HG02798 (cell line): ENCODE measurements around the gene SPRED2.

Experiments used
- ATAC-seq: cut with Tn5 transposase; IDR thresholded peaks from one replicate; pipeline ENCODE4 v1.9.1; 2021; ENCODE audit warnings: mild to moderate bottlenecking; ENCODE audit not compliant: unreplicated experiment, poor library complexity

Gene SPRED2

DNA sequence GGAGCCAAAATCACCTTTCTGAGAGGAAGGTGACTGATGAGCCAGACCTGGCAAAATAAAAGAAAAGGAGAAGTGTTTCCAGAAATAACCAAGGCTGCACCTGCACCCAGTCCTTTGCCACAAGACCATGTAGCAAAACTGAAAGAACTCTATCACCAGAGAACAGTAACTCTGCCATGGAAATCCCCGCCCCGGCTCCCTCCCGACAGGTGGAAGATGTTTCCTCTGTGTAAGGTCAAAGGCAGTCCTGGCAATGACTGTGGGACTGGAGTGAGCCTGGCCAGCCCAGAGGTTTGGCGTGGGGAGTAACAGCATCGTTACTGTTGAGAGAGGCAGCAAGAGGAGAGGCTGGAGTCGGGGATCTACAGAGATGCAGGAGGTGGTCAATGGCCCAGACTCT is 42.3 kb downstream of the SPRED2 start:
- peak; percentile 86 for ATAC-seq

- ATAC-seq, result no peak
Observed at GRCh38 chr2:65389476-65389875, 42.9 kb downstream of the SPRED2 start.

GRCh38 chr2:65388596-65389390 is 43.6 kb downstream of the SPRED2 start:
- no peak for ATAC-seq

- ATAC-seq, result peak; percentile 48
Observed at GRCh38 chr2:65388051-65388531, 44.3 kb downstream of the SPRED2 start.

DNA sequence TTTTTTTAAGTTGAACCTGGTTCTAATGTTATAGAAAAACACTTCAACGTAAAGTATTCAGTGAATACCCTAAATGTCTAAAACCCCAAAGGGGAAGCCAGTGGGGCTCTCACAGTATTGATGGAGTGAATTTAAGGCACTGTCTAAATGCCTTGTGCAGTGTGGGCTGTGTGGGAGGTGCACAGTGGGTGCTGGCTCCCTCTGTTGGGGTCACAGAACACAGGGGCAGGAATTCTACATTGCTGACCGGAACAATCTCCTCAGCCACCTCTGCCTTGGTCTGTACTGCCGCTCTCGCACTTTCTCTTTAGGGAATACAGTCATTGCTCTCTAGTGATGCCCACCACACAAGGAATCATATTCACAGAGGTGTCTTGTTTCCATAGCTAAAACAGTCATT is 45.4 kb downstream of the SPRED2 start:
- ATAC-seq, result no peak

- no peak for ATAC-seq
Observed at GRCh38 chr2:65386344-65386743, 46.1 kb downstream of the SPRED2 start.

GRCh38 chr2:65383541-65384488 is 48.6 kb downstream of the SPRED2 start:
- ATAC-seq, result no peak

DNA sequence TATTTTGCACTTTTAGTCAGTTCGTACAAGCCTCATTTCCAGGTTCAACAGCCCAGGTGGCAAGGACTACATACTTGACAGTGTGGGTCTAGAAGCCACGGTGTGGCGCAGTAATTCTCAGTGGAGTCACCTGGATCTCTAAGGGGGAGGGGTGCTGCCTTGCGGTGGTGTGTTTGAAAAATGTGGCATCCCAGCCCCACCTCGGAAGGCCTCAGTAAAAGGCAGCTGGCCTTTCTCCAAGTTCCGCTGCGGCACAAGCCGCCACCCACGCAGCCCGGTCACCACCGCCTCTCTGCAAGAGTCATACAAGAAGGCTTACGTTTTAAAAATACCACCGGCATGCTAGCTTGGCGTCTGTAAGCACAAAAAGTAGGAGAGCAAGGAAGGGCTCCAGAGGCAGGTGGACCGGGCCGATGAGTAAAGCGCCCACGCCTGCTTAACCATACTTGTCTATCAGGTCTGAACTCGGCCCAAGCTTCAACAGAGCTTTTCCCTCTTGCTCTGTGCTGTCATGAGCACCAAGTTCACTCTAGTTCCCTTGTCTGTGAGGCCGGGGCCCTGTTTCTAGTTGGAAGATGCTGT is 49.5 kb downstream of the SPRED2 start:
- ATAC-seq, result peak; percentile 89

DNA sequence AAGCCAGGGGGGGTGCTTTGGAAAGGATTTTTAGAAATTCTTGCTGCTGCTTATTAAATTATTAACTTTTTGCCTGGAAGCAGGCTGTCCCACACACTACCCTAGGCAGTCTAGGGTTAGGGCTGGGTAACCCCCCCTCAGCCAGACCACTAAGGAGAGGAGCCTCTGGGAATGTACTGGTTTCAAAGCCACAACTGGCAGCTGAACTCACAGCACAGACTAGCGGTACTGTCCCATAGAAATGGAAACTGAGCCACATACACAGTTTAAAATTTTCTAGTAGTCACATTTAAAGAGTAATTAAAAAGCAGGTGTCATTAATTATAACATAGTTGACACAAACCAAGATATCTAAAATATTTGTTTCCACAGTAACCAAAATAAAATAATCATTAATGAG is 50.1 kb downstream of the SPRED2 start:
- no peak for ATAC-seq

DNA sequence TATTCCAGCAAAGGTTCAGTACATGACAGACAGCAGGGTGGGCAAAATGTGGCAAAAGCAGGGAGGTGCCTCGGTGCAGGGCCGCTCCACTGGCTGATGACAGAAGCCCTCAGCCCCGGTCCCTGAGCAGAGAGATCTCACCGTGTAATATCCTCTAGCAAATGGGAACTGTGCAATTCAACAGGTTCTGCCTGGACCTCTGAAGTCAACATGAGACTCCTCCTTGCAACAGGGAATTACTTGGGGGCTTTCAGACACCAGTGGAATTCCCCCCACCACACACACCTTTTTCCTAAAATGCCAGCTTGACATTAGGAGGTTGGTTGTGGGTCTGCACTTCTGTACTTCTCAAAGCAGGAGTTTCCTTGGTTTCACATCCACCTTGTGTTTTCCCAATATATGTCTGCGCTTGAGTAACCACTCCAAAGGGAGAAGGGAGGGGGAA is 50.8 kb downstream of the SPRED2 start:
- no peak for ATAC-seq

DNA sequence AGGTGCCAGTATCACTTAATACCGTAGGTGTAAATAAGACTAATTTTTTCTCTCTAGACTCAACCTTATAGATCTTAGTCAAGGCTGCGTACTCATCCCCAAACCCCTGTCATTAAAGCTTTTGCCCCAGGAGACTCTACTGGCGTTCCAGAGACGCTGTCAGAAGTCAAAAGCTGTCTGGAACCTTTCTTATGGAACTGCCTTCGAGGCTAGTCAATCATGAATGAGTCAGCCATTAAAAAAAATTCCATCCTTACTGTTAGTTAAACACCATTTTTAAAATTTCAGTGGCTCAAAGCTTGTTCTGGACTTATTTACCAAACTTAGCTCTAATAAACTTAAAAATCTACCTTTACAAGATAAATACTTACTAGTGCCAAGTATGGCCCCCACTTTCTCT is 52.1 kb downstream of the SPRED2 start:
- ATAC-seq, result no peak

DNA sequence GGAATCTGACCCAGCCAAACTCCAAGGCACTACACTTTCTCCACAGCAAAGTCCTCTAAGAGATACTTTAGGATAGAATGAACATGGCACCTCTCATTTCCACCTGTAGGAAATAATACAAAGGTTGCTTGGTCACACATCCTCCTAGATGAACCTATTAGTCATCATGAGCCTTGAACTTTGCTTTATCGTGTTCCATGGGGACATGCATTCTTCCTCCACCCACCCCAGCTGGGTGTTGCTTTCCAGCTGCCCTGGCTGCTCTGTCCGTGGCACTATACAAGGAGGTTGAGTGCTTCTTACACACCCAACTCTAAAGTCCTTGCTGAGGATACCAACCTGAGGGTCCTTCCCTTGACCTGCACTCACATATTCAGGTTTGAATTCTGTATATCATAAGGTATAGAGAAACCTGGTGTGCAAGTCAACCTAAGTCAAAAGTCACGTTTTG is 52.7 kb downstream of the SPRED2 start:
- no peak for ATAC-seq

DNA sequence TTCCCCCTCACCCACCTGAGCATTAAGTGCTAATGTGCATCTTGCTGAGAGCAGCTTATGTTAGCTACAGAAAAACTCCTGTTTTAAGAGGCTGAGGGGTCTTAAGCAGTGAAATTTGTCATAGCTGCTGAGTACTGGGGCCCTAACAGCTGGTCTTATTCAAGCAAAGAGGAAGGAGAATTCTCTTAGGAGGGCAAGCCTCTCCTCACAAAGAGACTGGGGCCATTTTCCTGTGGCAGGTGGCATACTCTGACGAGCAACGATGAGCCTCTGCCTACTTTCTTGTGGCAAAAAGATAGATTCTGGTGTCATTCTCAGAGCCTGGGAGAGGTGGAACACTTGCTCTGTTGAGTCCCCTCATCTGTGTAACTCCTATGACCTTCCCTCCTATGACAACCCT is 53.2 kb downstream of the SPRED2 start:
- no peak for ATAC-seq

GRCh38 chr2:65378290-65378689 is 54.1 kb downstream of the SPRED2 start:
- no peak for ATAC-seq

- ATAC-seq, result no peak
Observed at GRCh38 chr2:65377556-65378192, 54.7 kb downstream of the SPRED2 start.

- no peak for ATAC-seq
Observed at GRCh38 chr2:65375723-65376122, 56.7 kb downstream of the SPRED2 start.

DNA sequence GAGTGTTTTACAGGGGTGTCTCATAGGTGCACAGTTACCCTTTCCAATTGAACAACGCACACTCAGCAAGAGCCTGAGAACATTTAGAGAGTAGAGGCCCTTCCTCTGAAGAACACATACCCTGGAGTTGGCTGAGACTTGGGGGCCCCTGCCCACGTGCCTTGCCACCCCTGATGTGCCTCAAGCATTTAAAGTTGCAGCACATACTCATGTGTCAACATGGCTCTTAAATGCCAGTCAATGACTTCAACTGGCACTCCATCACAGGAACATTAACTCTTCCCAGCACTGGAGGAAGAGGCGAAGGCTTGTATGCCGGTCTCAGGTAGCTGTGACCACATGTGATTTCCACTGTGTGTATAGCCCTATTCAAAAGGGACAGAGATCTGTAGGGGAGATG is 57.4 kb downstream of the SPRED2 start:
- ATAC-seq, result no peak

- no peak for ATAC-seq
Observed at GRCh38 chr2:65374575-65374974, 57.8 kb downstream of the SPRED2 start.

- no peak for ATAC-seq
Observed at GRCh38 chr2:65373365-65373918, 59.0 kb downstream of the SPRED2 start.

DNA sequence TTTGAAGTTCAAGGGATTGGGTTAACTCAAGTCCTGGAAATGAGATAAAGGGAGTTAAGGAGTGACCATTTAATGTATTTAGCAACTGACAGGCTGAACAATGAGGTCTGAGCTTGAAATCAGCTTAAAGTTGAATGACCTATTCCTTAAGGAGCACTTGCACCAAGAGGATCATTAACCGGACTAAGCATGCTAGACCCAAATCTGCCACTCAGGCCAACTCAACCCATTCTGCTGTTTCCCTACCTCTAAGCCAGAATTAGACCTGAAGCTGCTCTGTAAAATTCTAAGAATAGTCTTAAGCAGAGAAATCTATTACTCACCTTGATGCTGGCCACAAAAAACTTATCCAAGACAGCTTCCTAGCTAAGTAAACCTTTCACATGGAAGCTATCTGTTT is 59.8 kb downstream of the SPRED2 start:
- no peak for ATAC-seq
